Ovary (tissue), 3 donors: Measurements from ENCODE around the gene TNFRSF21.

Experiments
- POLR2A ChIP-seq: fragments of 450-650 bp; IDR thresholded peaks from one replicate; pipeline ENCODE4 v1.6.1; 2017; ENCODE audit warnings: antibody characterized with exemption, mild to moderate bottlenecking, moderate library complexity
- TF ChIP-seq, protein P1 (sequence below), 3 donors: fragments of 450-650 bp in 2 of 3; fragments of 200-600 bp in 1 of 3; IDR thresholded peaks; one replicate each; pipeline versions ENCODE4 v1.5.1 to v1.8.0; 2016 to 2022; ENCODE audit warnings: antibody characterized with exemption in 3 of 3, mild to moderate bottlenecking in 1 of 3
- donor health status: DM: no; HTN: no; CAD: no.

DNA sequence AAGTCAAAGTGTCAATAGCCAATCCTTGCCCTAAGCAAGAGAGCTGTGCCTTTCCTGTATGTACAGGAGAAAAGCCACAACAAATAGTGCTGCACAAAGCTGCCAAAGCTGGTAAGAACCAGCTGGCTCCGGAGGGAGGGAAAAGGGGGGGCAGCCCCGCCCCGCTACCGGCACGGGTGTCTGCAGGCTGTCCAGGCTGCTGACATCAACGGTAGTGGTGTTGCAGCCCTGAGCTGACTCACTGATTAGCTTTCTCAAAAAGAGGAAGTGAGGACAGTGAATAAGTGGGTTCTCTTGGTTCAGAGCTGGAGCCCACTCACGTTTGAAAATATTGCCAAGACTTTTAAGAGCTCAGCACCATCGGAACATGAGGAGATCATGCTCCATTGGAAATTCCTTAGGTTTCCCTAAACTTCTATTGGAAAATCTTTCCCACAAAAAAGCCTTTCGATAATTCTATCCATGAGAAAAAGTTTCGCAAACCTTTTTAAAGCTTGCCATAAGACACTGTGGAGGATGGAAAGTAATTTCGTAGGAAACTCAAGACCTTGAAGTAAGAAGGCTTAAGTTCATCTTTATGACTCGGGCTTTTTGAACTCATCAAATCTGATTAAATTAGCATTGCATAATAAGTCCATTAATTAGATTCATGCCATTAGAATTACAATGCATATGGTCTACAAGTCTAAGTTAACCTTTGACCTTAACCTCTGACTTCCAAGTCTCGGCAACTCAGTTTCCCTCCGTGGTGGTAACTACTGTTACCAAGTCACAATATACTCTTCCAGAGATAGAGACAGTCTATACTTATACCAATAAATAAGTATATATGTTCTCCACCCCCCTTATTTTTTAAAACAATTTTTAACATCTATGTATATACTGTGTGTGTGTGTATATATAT, 67.0 kb downstream of the TNFRSF21 start:
- TF ChIP-seq, protein P1, sequence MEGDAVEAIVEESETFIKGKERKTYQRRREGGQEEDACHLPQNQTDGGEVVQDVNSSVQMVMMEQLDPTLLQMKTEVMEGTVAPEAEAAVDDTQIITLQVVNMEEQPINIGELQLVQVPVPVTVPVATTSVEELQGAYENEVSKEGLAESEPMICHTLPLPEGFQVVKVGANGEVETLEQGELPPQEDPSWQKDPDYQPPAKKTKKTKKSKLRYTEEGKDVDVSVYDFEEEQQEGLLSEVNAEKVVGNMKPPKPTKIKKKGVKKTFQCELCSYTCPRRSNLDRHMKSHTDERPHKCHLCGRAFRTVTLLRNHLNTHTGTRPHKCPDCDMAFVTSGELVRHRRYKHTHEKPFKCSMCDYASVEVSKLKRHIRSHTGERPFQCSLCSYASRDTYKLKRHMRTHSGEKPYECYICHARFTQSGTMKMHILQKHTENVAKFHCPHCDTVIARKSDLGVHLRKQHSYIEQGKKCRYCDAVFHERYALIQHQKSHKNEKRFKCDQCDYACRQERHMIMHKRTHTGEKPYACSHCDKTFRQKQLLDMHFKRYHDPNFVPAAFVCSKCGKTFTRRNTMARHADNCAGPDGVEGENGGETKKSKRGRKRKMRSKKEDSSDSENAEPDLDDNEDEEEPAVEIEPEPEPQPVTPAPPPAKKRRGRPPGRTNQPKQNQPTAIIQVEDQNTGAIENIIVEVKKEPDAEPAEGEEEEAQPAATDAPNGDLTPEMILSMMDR (IDR thresholded peaks at IDR 0.05) = no peak
- TF ChIP-seq POLR2A = no peak
